IMR-90 (cell line): ENCODE results near the gene STAT6. TPM values are rescaled to one million over a fixed set of nuclear protein-coding genes. Genes with fewer than 3 reads are reported as not detected.

Experiments
- ATAC-seq: fragments of 200-7000 bp; cut with Tn5 transposase; 2 replicates; pipeline ENCODE4 v1.9.1; 2020; ENCODE audit warnings: low read depth, mild to moderate bottlenecking, moderate library complexity
- BruUV-seq: library from RNA; stranded (reverse); fragments of 400-500 nt; replicated peaks from 2 replicates; lab custom pipeline; 2021; lab: Mats Ljungman, UMichigan
- CTCF ChIA-PET: fragments of 300-600 bp; formaldehyde crosslinking; extraction: SDS; loops from one replicate; lab custom pipeline; 2021; ENCODE audit warnings: antibody characterized with exemption; lab: Yijun Ruan, JAX
- POLR2A ChIA-PET: fragments of 300-600 bp; sonication (Branson Sonifier 250); formaldehyde crosslinking; loops from one replicate; lab custom pipeline; 2022; ENCODE audit warnings: antibody characterized with exemption; ENCODE audit not compliant: unreplicated experiment; lab: Charles Lee
- DNase-seq: peaks from one replicate; pipeline ENCODE4 v3.0.0; 2013
- H2AFZ ChIP-seq: replicated peaks from 2 replicates; pipeline ENCODE3; 2013; ENCODE audit warnings: low read length, mild to moderate bottlenecking; ENCODE audit not compliant: poor library complexity
- H2AK5ac ChIP-seq: 2 replicates; pipeline ENCODE4 v1.6.1; 2013; ENCODE audit warnings: low read depth, low read length, inconsistent platforms
- H2AK9ac ChIP-seq: replicated peaks from 2 replicates; pipeline ENCODE3; 2013; ENCODE audit warnings: mild to moderate bottlenecking, low read depth, low read length, moderate library complexity; ENCODE audit not compliant: poor library complexity
- H2BK120ac ChIP-seq: 2 replicates; pipeline ENCODE4 v1.6.1; 2013; ENCODE audit warnings: low read depth, low read length, inconsistent platforms
- H2BK15ac ChIP-seq: 3 replicates; pipeline ENCODE4 v1.6.1; 2013; ENCODE audit warnings: low read depth, low read length, inconsistent platforms
- H2BK20ac ChIP-seq: 2 replicates; pipeline ENCODE4 v1.6.1; 2013; ENCODE audit warnings: low read depth, mild to moderate bottlenecking, inconsistent platforms, low read length, moderate library complexity
- H2BK5ac ChIP-seq: 2 replicates; pipeline ENCODE4 v1.6.1; 2013; ENCODE audit warnings: mild to moderate bottlenecking, low read depth, low read length, inconsistent platforms; ENCODE audit not compliant: poor library complexity, severe bottlenecking
- H3K14ac ChIP-seq: replicated peaks from 2 replicates; pipeline ENCODE4 v1.6.1; 2013; ENCODE audit warnings: low read depth, low read length, inconsistent platforms
- H3K18ac ChIP-seq: 2 replicates; pipeline ENCODE4 v1.6.1; 2013; ENCODE audit warnings: low read depth, low read length, control low read depth
- H3K23ac ChIP-seq: 2 replicates; pipeline ENCODE4 v1.6.1; 2013; ENCODE audit warnings: low read depth, low read length, inconsistent platforms
- H3K27ac ChIP-seq: 2 replicates; pipeline ENCODE4 v1.5.1; 2013; ENCODE audit warnings: mild to moderate bottlenecking, control low read depth, low read length; ENCODE audit not compliant: insufficient read depth
- H3K27me3 ChIP-seq: 2 replicates; pipeline ENCODE4 v1.6.1; 2013; ENCODE audit warnings: low read length; ENCODE audit not compliant: control insufficient read depth, insufficient read depth
- H3K36me3 ChIP-seq: 2 replicates; pipeline ENCODE4 v1.6.1; 2013; ENCODE audit warnings: low read length, mixed read lengths; ENCODE audit not compliant: control insufficient read depth, insufficient read depth
- H3K4ac ChIP-seq: 2 replicates; pipeline ENCODE4 v1.6.1; 2013; ENCODE audit warnings: low read depth, low read length, inconsistent platforms
- H3K4me1 ChIP-seq: 2 replicates; pipeline ENCODE4 v1.6.1; 2013; ENCODE audit warnings: low read length, mixed read lengths; ENCODE audit not compliant: control insufficient read depth, insufficient read depth
- H3K4me2 ChIP-seq: 2 replicates; pipeline ENCODE4 v1.6.1; 2013; ENCODE audit warnings: low read depth, mild to moderate bottlenecking, control low read depth, low read length, moderate library complexity
- H3K4me3 ChIP-seq: 2 replicates; pipeline ENCODE4 v1.5.1; 2013; ENCODE audit warnings: low read depth, mild to moderate bottlenecking, control low read depth, low read length, moderate library complexity; ENCODE audit not compliant: insufficient read depth
- H3K56ac ChIP-seq: 2 replicates; pipeline ENCODE4 v1.6.1; 2013; ENCODE audit warnings: low read length, inconsistent platforms; ENCODE audit not compliant: insufficient read depth; ENCODE audit errors: extremely low read depth
- H3K79me1 ChIP-seq, 2 experiments: 2 replicates each; pipeline ENCODE4 v1.6.1; 2013; ENCODE audit warnings: low read length in 2 of 2, inconsistent platforms in 1 of 2, low read depth in 1 of 2
- H3K9ac ChIP-seq: 2 replicates; pipeline ENCODE4 v1.6.1; 2013; ENCODE audit warnings: low read depth, low read length, control low read depth
- H3K9me1 ChIP-seq: 2 replicates; pipeline ENCODE4 v1.6.1; 2013; ENCODE audit warnings: low read length, inconsistent platforms; ENCODE audit not compliant: insufficient read depth
- H3K9me3 ChIP-seq: 2 replicates; pipeline ENCODE4 v1.6.1; 2013; ENCODE audit warnings: low read length; ENCODE audit not compliant: control insufficient read depth, insufficient read depth
- H4K20me1 ChIP-seq: 2 replicates; pipeline ENCODE4 v1.6.1; 2013; ENCODE audit warnings: low read length, inconsistent platforms; ENCODE audit not compliant: insufficient read depth
- H4K5ac ChIP-seq: 2 replicates; pipeline ENCODE4 v1.6.1; 2013; ENCODE audit warnings: mild to moderate bottlenecking, low read depth, low read length, control low read depth
- H4K8ac ChIP-seq, 2 experiments: 2 replicates each; pipeline ENCODE4 v1.6.1; 2013; ENCODE audit warnings: low read depth in 2 of 2, low read length in 2 of 2, control low read depth in 1 of 2, inconsistent platforms in 1 of 2
- H4K91ac ChIP-seq: 2 replicates; pipeline ENCODE4 v1.6.1; 2013; ENCODE audit warnings: low read depth, low read length, inconsistent platforms; ENCODE audit not compliant: insufficient read depth
- CEBPB ChIP-seq: IDR thresholded peaks from 2 replicates; pipeline ENCODE4 v1.6.1; 2012; ENCODE audit warnings: low read depth, low read length, improper control_type of control experiment
- CHD1 ChIP-seq: IDR thresholded peaks from 2 replicates; pipeline ENCODE4 v1.6.1; 2012; ENCODE audit warnings: low read depth, low read length, improper control_type of control experiment
- CTCF ChIP-seq: conservative IDR thresholded peaks from 2 replicates; pipeline ENCODE4 v1.5.1; 2012; ENCODE audit warnings: mild to moderate bottlenecking, low read depth, low read length, improper control_type of control experiment
- FOS ChIP-seq: fragments of 150-350 bp; IDR thresholded peaks from 2 replicates; pipeline ENCODE4 v1.6.1; 2016; ENCODE audit warnings: low read depth, low read length
- MAFK ChIP-seq: IDR thresholded peaks from 2 replicates; pipeline ENCODE4 v1.6.1; 2012; ENCODE audit warnings: low read depth, low read length, improper control_type of control experiment
- MXI1 ChIP-seq: IDR thresholded peaks from 2 replicates; pipeline ENCODE4 v1.6.1; 2012; ENCODE audit warnings: low read depth, mild to moderate bottlenecking, low read length, moderate library complexity, borderline replicate concordance
- NFE2L2 ChIP-seq: fragments of 150-350 bp; IDR thresholded peaks from 2 replicates; pipeline ENCODE4 v1.6.1; 2016; ENCODE audit warnings: low read depth, mild to moderate bottlenecking, low read length
- RAD21 ChIP-seq: IDR thresholded peaks from 2 replicates; pipeline ENCODE4 v1.6.1; 2012; ENCODE audit warnings: low read length, improper control_type of control experiment
- RFX5 ChIP-seq: IDR thresholded peaks from 2 replicates; pipeline ENCODE4 v1.8.0; 2012; ENCODE audit warnings: low read depth, mild to moderate bottlenecking, low read length, moderate library complexity
- SMC3 ChIP-seq: fragments of 150-350 bp; IDR thresholded peaks from 2 replicates; pipeline ENCODE4 v1.6.1; 2016; ENCODE audit warnings: low read depth, mild to moderate bottlenecking, antibody characterized with exemption, low read length, moderate library complexity
- WGBS, 2 experiments: methylation state at CpG; one replicate each; pipeline versions ENCODE4 v1.1.5 to v1.1.7; 2013; ENCODE audit warnings: missing lambda C conversion rate in 2 of 2; ENCODE audit not compliant: insufficient read length in 1 of 2; ENCODE audit errors: extremely low coverage in 2 of 2; 5-methylcytosine and 5-hydroxymethylcytosine counted together
- dilution Hi-C: fragments of 300-500 bp; cut with HindIII; formaldehyde crosslinking; loops from one replicate; pipeline ENCODE4 v1.14.3; 2018; ENCODE audit warnings: low sequenced_read_pairs; ENCODE audit not compliant: unreplicated experiment
- in situ Hi-C: fragments of 300-500 bp; cut with MboI; formaldehyde crosslinking; loops from 3 replicates; pipeline ENCODE4 v1.14.3; 2019; ENCODE audit warnings: low sequenced_read_pairs, inconsistent platforms, mixed read lengths
- intact Hi-C: fragments of 100-400 bp; cut with micrococcal nuclease; formaldehyde crosslinking; loops from 2 replicates; pipeline ENCODE4 v1.10.0; 2022
- polyA plus RNA-seq, 3 experiments: library from polyadenylated mRNA; depleted of rRNA; stranded (reverse); fragments of >200 nt; gene quantifications; 2 replicates each; pipeline ENCODE4 v1.2.3, GENCODE V29; 2012; ENCODE audit warnings: low replicate concordance in 1 of 3
- total RNA-seq: library from RNA; depleted of rRNA; stranded (reverse); fragments of >200 nt; gene quantifications from 2 replicates; pipeline ENCODE4 v1.2.3, GENCODE V29; 2012

Gene STAT6
- total and polyA plus RNA-seq, 2 of the 4 experiments (the other 2 are of a cell fraction) = 43.4 to 96.9 TPM

GRCh38 chr12:57090924-57091637 lies 20.1 kb downstream of the STAT6 start:
- H3K79me1 ChIP-seq = peaks cover 13 to 56% of the 10 kb centered on the region in 2 experiments
- H2AK5ac ChIP-seq = peak overlapping the region; percentile 77; the same call in 1 of the 2 replicates
- H4K20me1 ChIP-seq = peaks cover 65% of the 10 kb centered on the region
- peak overlapping the region; percentile 95 for H3K23ac ChIP-seq
- no peak overlapping the region for H4K91ac ChIP-seq
- H4K5ac ChIP-seq = no peak overlapping the region
- no peak overlapping the region for H2BK120ac ChIP-seq
- WGBS, 2 experiments = 68% methylated on average over 4 of the region's 22 CpGs; no CpG with 5 or more reads in 1 of the 2 experiments
- CTCF ChIA-PET = interaction anchor here (2.0 kb wide), 1 partner anchor 21 kb away, joined by 8 read pairs; the partner anchor contains the start of gene STAT6
- H3K36me3 ChIP-seq = peaks cover 53% of the 10 kb centered on the region
- no peak overlapping the region for H3K18ac ChIP-seq
- no peak overlapping the region for H2BK20ac ChIP-seq
- no peaks in the 10 kb centered on the region for H3K9me3 ChIP-seq
- peak overlapping the region; percentile 87 for H3K9ac ChIP-seq
- H4K8ac ChIP-seq = 0 out of 4 replicates have a peak overlapping the region, but pooled peaks of 1 of the 2 experiments have one; percentile 2
- in situ Hi-C loops (no loop called here), intact Hi-C loops (no loop called here), dilution Hi-C loops (no loop called here)
- no peaks in the 10 kb centered on the region for H3K27me3 ChIP-seq
- H3K56ac ChIP-seq = peak overlapping the region; percentile 73; the same call in 1 of the 2 replicates
- peaks cover 4% of the 10 kb centered on the region for H3K9me1 ChIP-seq
- no peak for DNase-seq
- peak overlapping the region; percentile 75 for H3K27ac ChIP-seq
- BruUV-seq = no TSS peak
- peak overlapping the region; percentile 96 for H3K14ac ChIP-seq
- TF ChIP-seq CTCF (no peak), NFE2L2 (no peak), CEBPB (no peak), SMC3 (no peak), FOS (no peak), RAD21 (no peak), CHD1 (no peak), MAFK (no peak), RFX5 (no peak), MXI1 (no peak)
- no peak for ATAC-seq
- POLR2A ChIA-PET = interaction anchor here (0.5 to 1.7 kb wide), 5 partner anchors 8 to 73 kb away, joined by 3 to 8 read pairs (median 4); partner anchors contain the start of gene STAT6
- H2AK9ac ChIP-seq = peak overlapping the region; percentile 53
- H2AFZ ChIP-seq = no peak overlapping the region
- peak overlapping the region; percentile 74 for H2BK5ac ChIP-seq
- peak overlapping the region; percentile 77 for H3K4ac ChIP-seq
- peaks cover 38% of the 10 kb centered on the region for H3K4me1 ChIP-seq
- peak overlapping the region; percentile 75 for H3K4me2 ChIP-seq
- no peak overlapping the region for H2BK15ac ChIP-seq
- H3K4me3 ChIP-seq = peak overlapping the region; percentile 98
